ENCODE results near the gene CDCA5.

The CDCA5 gene

GRCh38 chr11:65104628-65105027, 20.8 kb upstream of the CDCA5 start:
- no peak for DNase-seq

- DNase-seq, result no peak
Observed at GRCh38 chr11:65103476-65103875, 19.6 kb upstream of the CDCA5 start.

- DNase-seq, result no peak
Observed at GRCh38 chr11:65102142-65103095, 18.6 kb upstream of the CDCA5 start.

GRCh38 chr11:65100674-65101350, 17.0 kb upstream of the CDCA5 start:
- DNase-seq, result no peak

- DNase-seq, result no peak
Observed at GRCh38 chr11:65096926-65097325, 13.1 kb upstream of the CDCA5 start.

- peak; percentile 45 for DNase-seq
Observed at GRCh38 chr11:65095974-65096806, 12.3 kb upstream of the CDCA5 start, which contains the start of gene VPS51. VPS51 (plus strand) TSS chr11:65096214; CDS start chr11:65096251, 37 bp downstream.

- DNase-seq, result no peak
Observed at GRCh38 chr11:65095427-65095826, 11.6 kb upstream of the CDCA5 start.

GRCh38 chr11:65090628-65091027, 6.8 kb upstream of the CDCA5 start:
- DNase-seq, result no peak

- no peak for DNase-seq
Observed at GRCh38 chr11:65089621-65090020, 5.8 kb upstream of the CDCA5 start.

GRCh38 chr11:65087827-65088226, 4.0 kb upstream of the CDCA5 start:
- DNase-seq, result no peak

- no peak for DNase-seq
Observed at GRCh38 chr11:65087216-65087615, 3.4 kb upstream of the CDCA5 start.

- DNase-seq, result no peak
Observed at GRCh38 chr11:65086809-65087208, 3.0 kb upstream of the CDCA5 start.

- DNase-seq, result no peak
Observed at GRCh38 chr11:65085446-65085845, 1.6 kb upstream of the CDCA5 start.

- no peak for DNase-seq
Observed at GRCh38 chr11:65084598-65085375, 947 bp upstream of the CDCA5 start.

GRCh38 chr11:65083134-65083833, 556 bp downstream of the CDCA5 start:
- DNase-seq, result no peak

GRCh38 chr11:65078786-65079342, 5.0 kb downstream of the CDCA5 start:
- no peak for DNase-seq

- DNase-seq, result no peak
Observed at GRCh38 chr11:65078151-65078550, 5.7 kb downstream of the CDCA5 start.

GRCh38 chr11:65077451-65077850, 6.4 kb downstream of the CDCA5 start:
- DNase-seq, result no peak

- DNase-seq, result no peak
Observed at GRCh38 chr11:65072631-65072966, 11.2 kb downstream of the CDCA5 start.

- no peak for DNase-seq
Observed at GRCh38 chr11:65071907-65072630, 11.8 kb downstream of the CDCA5 start.

- DNase-seq, result no peak
Observed at GRCh38 chr11:65069217-65069616, 14.6 kb downstream of the CDCA5 start.

All from activated gamma-delta T cell (primary cell).